H1 (cell line): Measurements from ENCODE around the gene EVA1C.

Experiments
- ASH2L ChIP-seq: fragments of 200-600, 300-600 bp; sonication (generic); IDR thresholded peaks from one replicate; pipeline ENCODE4 v1.7.1; 2017; ENCODE audit warnings: low read length
- BCL11A ChIP-seq, 2 experiments: IDR thresholded peaks; one replicate each; pipeline ENCODE4 v1.6.1; 2011; ENCODE audit warnings: low read depth in 2 of 2, low read length in 2 of 2, mild to moderate bottlenecking in 2 of 2
- CEBPB ChIP-seq: IDR thresholded peaks from 2 replicates; pipeline ENCODE4 v1.6.1; 2012; ENCODE audit warnings: low read depth, low read length
- CHD1 ChIP-seq: IDR thresholded peaks from 2 replicates; pipeline ENCODE4 v1.6.1; 2012; ENCODE audit warnings: low read depth, low read length, improper control_type of control experiment
- CREB1 ChIP-seq: IDR thresholded peaks from 2 replicates; pipeline ENCODE4 v1.6.1; 2012; ENCODE audit warnings: inconsistent platforms
- CTCF ChIP-seq, 3 experiments: IDR thresholded peaks; 1 replicate in 2 of 3; 2 replicates in 1 of 3; pipeline versions ENCODE4 v1.5.1 to v1.6.1; 2011; ENCODE audit warnings: low read length in 3 of 3, mild to moderate bottlenecking in 3 of 3, inconsistent platforms in 2 of 3, low read depth in 1 of 3, moderate library complexity in 1 of 3; ENCODE audit not compliant: insufficient read depth in 1 of 3; ENCODE audit errors: control extremely low read depth in 1 of 3
- EZH2 ChIP-seq: fragments of 200-600 bp; sonication (generic); IDR thresholded peaks from 2 replicates; pipeline ENCODE4 v1.7.1; 2012; ENCODE audit warnings: low read depth, mild to moderate bottlenecking, moderate library complexity, low read length, inconsistent platforms; ENCODE audit not compliant: severe bottlenecking
- HDAC6 ChIP-seq: IDR thresholded peaks from one replicate; pipeline ENCODE4 v1.7.1; 2012; ENCODE audit warnings: low read depth, mild to moderate bottlenecking, inconsistent platforms, low read length, moderate library complexity
- MAX ChIP-seq: IDR thresholded peaks from 2 replicates; pipeline ENCODE4 v1.6.1; 2012; ENCODE audit warnings: inconsistent platforms
- NANOG ChIP-seq: IDR thresholded peaks from 2 replicates; pipeline ENCODE4 v1.6.1; 2011; ENCODE audit warnings: low read length, low read depth, mild to moderate bottlenecking, inconsistent platforms; ENCODE audit not compliant: insufficient read depth, poor library complexity, severe bottlenecking
- POLR2AphosphoS5 ChIP-seq: IDR thresholded peaks from 2 replicates; pipeline ENCODE4 v1.6.1; 2011; ENCODE audit warnings: low read depth, low read length
- RXRA ChIP-seq: IDR thresholded peaks from 2 replicates; pipeline ENCODE4 v1.6.1; 2011; ENCODE audit warnings: low read depth, mild to moderate bottlenecking, low read length, moderate library complexity; ENCODE audit not compliant: insufficient read depth
- SIN3A ChIP-seq, 2 experiments: IDR thresholded peaks in 1 of 2; conservative IDR thresholded peaks in 1 of 2; 2 replicates each; pipeline ENCODE4 v1.6.1; 2011 to 2012; ENCODE audit warnings: low read length in 2 of 2, improper control_type of control experiment in 1 of 2, low read depth in 1 of 2, mild to moderate bottlenecking in 1 of 2
- TAF1 ChIP-seq: IDR thresholded peaks from 2 replicates; pipeline ENCODE4 v1.6.1; 2011; ENCODE audit warnings: mild to moderate bottlenecking, low read depth, low read length

DNA sequence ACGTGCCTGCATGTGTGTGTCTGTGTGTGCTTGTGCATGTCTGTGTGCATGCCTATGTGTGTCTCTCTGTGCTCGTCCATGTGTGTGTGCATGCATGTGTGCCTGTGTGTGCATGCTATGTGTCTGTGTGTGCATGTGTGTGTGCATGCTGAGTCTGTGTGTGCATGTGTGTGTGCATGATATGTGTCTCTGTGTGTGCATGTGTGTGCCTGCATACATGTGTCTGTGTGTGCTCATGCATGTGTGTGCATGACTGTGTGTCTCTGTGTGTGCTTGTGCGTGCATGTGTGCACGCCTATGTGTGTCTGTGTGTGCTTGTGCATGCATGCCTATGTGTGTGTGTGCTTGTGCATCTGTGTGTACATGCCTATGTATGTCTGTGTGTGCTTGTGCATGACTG is 120.5 kb downstream of the EVA1C start:
- TF ChIP-seq SIN3A (conservative IDR thresholded peaks at IDR 0.05 in 1 of 2, IDR thresholded peaks at IDR 0.05 in 1 of 2; ENCODE audit: low read depth in 1 of 2, low read length in 2 of 2) (no peak), CTCF (IDR thresholded peaks at IDR 0.05; ENCODE audit: control extremely low read depth in 1 of 3, insufficient read depth in 1 of 3, low read depth in 1 of 3, low read length in 3 of 3) (no peak), EZH2 (no peak), CHD1 (no peak), CEBPB (no peak), MAX (no peak), CREB1 (no peak), NANOG (no peak), HDAC6 (no peak), RXRA (no peak), BCL11A (IDR thresholded peaks at IDR 0.05; ENCODE audit: low read depth in 2 of 2, low read length in 2 of 2) (no peak), ASH2L (no peak), TAF1 (no peak), POLR2AphosphoS5 (no peak)
